HCT116 (cell line): Measurements from ENCODE around the gene KCNMB4. TPM values are rescaled to one million over a fixed set of nuclear protein-coding genes. Genes with fewer than 3 reads are reported as not detected.

Source experiments
- ATAC-seq: fragments of 200-7000 bp; cut with Tn5 transposase; 2 replicates; pipeline ENCODE4 v1.9.1; 2020; ENCODE audit warnings: mild to moderate bottlenecking, moderate library complexity
- BruUV-seq: library from RNA; stranded (reverse); fragments of 400-500 nt; replicated peaks from 2 replicates; lab custom pipeline; 2021; lab: Mats Ljungman, UMichigan
- CTCF ChIA-PET: fragments of 300-600 bp; sonication (Branson Sonifier 250); formaldehyde crosslinking; loops from one replicate; lab custom pipeline; 2021; ENCODE audit warnings: antibody characterized with exemption; lab: Charles Lee
- POLR2A ChIA-PET: fragments of 300-600, 350-600 bp; sonication (Branson Sonifier 250); formaldehyde crosslinking; loops from one replicate; lab custom pipeline; 2021; ENCODE audit warnings: antibody characterized with exemption; lab: Charles Lee
- RAD21 ChIA-PET, 2 experiments: fragments of 300-600 bp; sonication (Branson Sonifier 250); formaldehyde crosslinking; loops; one replicate each; lab custom pipeline; 2023; ENCODE audit warnings: low total read pairs in 2 of 2; ENCODE audit not compliant: uncharacterized antibody in 2 of 2, unreplicated experiment in 2 of 2, low non-redundant PET in 1 of 2; lab: Charles Lee
- DNase-seq: peaks from one replicate; pipeline ENCODE4 v3.0.0-alpha.2; 2010; ENCODE audit warnings: low read depth, low spot score
- H2AFZ ChIP-seq: fragments of 200-600 bp; shearing (Covaris generic), sonication (generic); 2 replicates; pipeline ENCODE4 v1.6.1; 2017; ENCODE audit warnings: low read depth, mixed run types, mixed read lengths, antibody characterized with exemption, low read length; ENCODE audit not compliant: poor library complexity, severe bottlenecking
- H3K27ac ChIP-seq: 2 replicates; pipeline ENCODE4 v1.5.1; 2012; ENCODE audit warnings: low read depth, low read length
- H3K27me3 ChIP-seq: fragments of 200-600 bp; sonication (generic); 2 replicates; pipeline ENCODE4 v1.6.1; 2016; ENCODE audit warnings: mixed run types, low read length, mixed read lengths; ENCODE audit not compliant: insufficient read depth
- H3K36me3 ChIP-seq, 2 experiments: fragments of 200-500 bp in 1 of 2; fragments of 200-600 bp in 1 of 2; sonication (Bioruptor generic) in 1 of 2; sonication (generic) in 1 of 2; 2 replicates each; pipeline versions ENCODE4 v1.5.1 to v1.6.1; 2014 to 2016; ENCODE audit warnings: low read length in 2 of 2, inconsistent platforms in 1 of 2, mixed read lengths in 1 of 2, mixed run types in 1 of 2; ENCODE audit not compliant: insufficient read depth in 2 of 2, control insufficient read depth in 1 of 2
- H3K4me1 ChIP-seq, 2 experiments: fragments of 200-600 bp in 1 of 2; sonication (generic) in 1 of 2; 2 replicates each; pipeline versions ENCODE4 v1.5.1 to v1.6.1; 2012 to 2017; ENCODE audit warnings: low read length in 2 of 2, inconsistent platforms in 1 of 2, mild to moderate bottlenecking in 1 of 2, mixed read lengths in 1 of 2, mixed run types in 1 of 2, moderate library complexity in 1 of 2; ENCODE audit not compliant: insufficient read depth in 2 of 2, control insufficient read depth in 1 of 2
- H3K4me2 ChIP-seq: fragments of 200-600 bp; sonication (generic); 2 replicates; pipeline ENCODE4 v1.6.1; 2017; ENCODE audit warnings: mixed run types, low read length, mixed read lengths
- H3K4me3 ChIP-seq, 2 experiments: fragments of 200-600 bp in 1 of 2; sonication (generic) in 1 of 2; replicated peaks in 1 of 2; 2 replicates each; pipeline ENCODE4 v1.5.1; 2011 to 2016; ENCODE audit warnings: low read length in 2 of 2, control low read depth in 1 of 2, low read depth in 1 of 2, mild to moderate bottlenecking in 1 of 2, mixed read lengths in 1 of 2, mixed run types in 1 of 2
- H3K79me2 ChIP-seq: fragments of 200-600 bp; sonication (generic); 2 replicates; pipeline ENCODE4 v1.6.1; 2017; ENCODE audit warnings: mild to moderate bottlenecking, mixed run types, low read length, moderate library complexity, mixed read lengths; ENCODE audit not compliant: insufficient read depth
- H3K9ac ChIP-seq: fragments of 200-600 bp; sonication (generic); 2 replicates; pipeline ENCODE4 v1.6.1; 2016; ENCODE audit warnings: low read length, mixed read lengths
- H3K9me2 ChIP-seq: fragments of 200-600 bp; sonication (generic), shearing (Covaris generic); 2 replicates; pipeline ENCODE4 v1.6.1; 2017; ENCODE audit warnings: mixed run types, mild to moderate bottlenecking, moderate library complexity; ENCODE audit not compliant: insufficient read depth
- H3K9me3 ChIP-seq, 2 experiments: fragments of 200-500 bp in 1 of 2; fragments of 200-600 bp in 1 of 2; sonication (Bioruptor generic) in 1 of 2; sonication (generic) in 1 of 2; 2 replicates each; pipeline ENCODE4 v1.6.1; 2014 to 2017; ENCODE audit warnings: low read length in 2 of 2, mixed read lengths in 2 of 2, inconsistent platforms in 1 of 2, low read depth in 1 of 2, mild to moderate bottlenecking in 1 of 2, mixed run types in 1 of 2, moderate library complexity in 1 of 2; ENCODE audit not compliant: control insufficient read depth in 1 of 2, insufficient read depth in 1 of 2
- H4K20me1 ChIP-seq: fragments of 200-600 bp; sonication (generic), shearing (Covaris generic); 2 replicates; pipeline ENCODE4 v1.6.1; 2017; ENCODE audit warnings: mixed run types, mild to moderate bottlenecking, moderate library complexity; ENCODE audit not compliant: insufficient read depth
- EZH2 ChIP-seq: fragments of 200-600 bp; sonication (generic); IDR thresholded peaks from 2 replicates; pipeline ENCODE4 v1.6.1; 2017; ENCODE audit warnings: antibody characterized with exemption, mixed run types
- FOSL1 ChIP-seq: IDR thresholded peaks from 2 replicates; pipeline ENCODE4 v1.6.1; 2012; ENCODE audit warnings: low read depth
- POLR2A ChIP-seq: IDR thresholded peaks from 2 replicates; pipeline ENCODE4 v1.7.0; 2011; ENCODE audit warnings: borderline replicate concordance; ENCODE audit not compliant: insufficient read depth, insufficient read length; ENCODE audit errors: extremely low read depth
- POLR2AphosphoS5 ChIP-seq: IDR thresholded peaks from 2 replicates; pipeline ENCODE4 v1.6.1; 2011; ENCODE audit warnings: mild to moderate bottlenecking, low read depth, low read length, moderate library complexity
- intact Hi-C: fragments of 100-400 bp; cut with micrococcal nuclease; formaldehyde crosslinking; loops from 2 replicates; pipeline ENCODE4 v1.10.0; 2022
- total RNA-seq: library from RNA; stranded (reverse); gene quantifications from one replicate; pipeline ENCODE4 v1.2.1, GENCODE V29; 2021; ENCODE audit not compliant: unreplicated experiment
- TF ChIP-seq, protein P1 (sequence below), 3 experiments: fragments of 200-600 bp in 1 of 3; sonication (generic) in 1 of 3; IDR thresholded peaks in 2 of 3; conservative IDR thresholded peaks in 1 of 3; 2 replicates each; pipeline ENCODE4 v1.5.1; 2012 to 2017; ENCODE audit warnings: low read depth in 2 of 3, low read length in 2 of 3, antibody characterized with exemption in 1 of 3, borderline replicate concordance in 1 of 3, control low read depth in 1 of 3, mild to moderate bottlenecking in 1 of 3, mixed read lengths in 1 of 3, mixed run types in 1 of 3, moderate library complexity in 1 of 3; ENCODE audit not compliant: insufficient read depth in 1 of 3

KCNMB4 gene
- total RNA-seq, 1 experiment from 2014 or later, result 5.0 TPM

DNA sequence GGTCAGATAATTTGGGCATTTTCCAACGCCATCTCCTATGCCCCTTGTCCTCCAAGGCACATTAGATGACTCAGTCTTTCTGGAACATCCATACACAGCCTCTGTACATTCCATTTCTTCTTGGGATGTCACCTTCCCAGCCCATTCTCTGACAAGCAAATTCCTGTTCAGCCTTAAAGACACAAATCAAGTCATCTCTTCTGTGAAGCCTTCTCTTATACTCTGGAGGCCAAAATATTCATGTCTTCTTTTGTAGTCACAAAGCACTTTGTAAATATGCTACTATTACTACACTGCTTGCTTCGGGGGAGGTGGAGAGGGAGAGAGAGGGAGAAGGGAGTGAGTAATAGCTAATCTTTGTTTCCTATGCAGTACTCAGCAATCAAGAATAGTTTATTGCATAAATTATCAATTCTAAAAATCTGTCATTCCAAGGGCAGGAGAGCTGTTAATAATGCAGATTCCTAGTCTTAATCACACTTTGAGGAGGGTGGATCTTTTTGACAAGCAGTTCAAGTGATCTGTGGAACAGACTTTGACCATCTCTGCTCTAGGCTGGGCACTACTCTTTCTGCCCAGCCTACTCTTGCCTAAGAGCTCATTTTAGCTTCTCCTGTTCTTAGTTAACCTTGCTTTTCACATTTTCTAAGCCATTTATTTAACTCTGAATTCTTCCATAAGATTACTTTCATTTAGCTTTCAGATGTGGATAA, 27.9 kb downstream of the KCNMB4 start:
- ChIA-PET CTCF (no interaction called here), POLR2A (no interaction called here), RAD21 (no interaction called here)
- Histone ChIP-seq H3K4me1 (peaks cover 0 to 11% of the 10 kb centered on the region in 2 experiments; a peak in 3 of 4 replicates), H3K4me2 (peak overlapping the region; percentile 20), H3K9ac (no peak overlapping the region), H4K20me1 (no peaks in the 10 kb centered on the region), H3K27ac (no peak overlapping the region), H3K9me2 (no peaks in the 10 kb centered on the region), H2AFZ (no peak overlapping the region), H3K27me3 (no peaks in the 10 kb centered on the region), H3K79me2 (no peaks in the 10 kb centered on the region), H3K9me3 (peaks cover 0 to 6% of the 10 kb centered on the region in 2 experiments; a peak in 1 of 4 replicates), H3K4me3 (no peak overlapping the region), H3K36me3 (no peaks in the 10 kb centered on the region)
- intact Hi-C loops, result no loop called here
- no peak for DNase-seq
- no TSS peak for BruUV-seq
- ATAC-seq, result 0 out of 2 replicates have a peak, but pooled peaks have one; percentile 54
- TF ChIP-seq POLR2A, result no peak
- 0 out of 2 replicates have a peak, but pooled peaks have one; percentile 7 for TF ChIP-seq FOSL1

DNA sequence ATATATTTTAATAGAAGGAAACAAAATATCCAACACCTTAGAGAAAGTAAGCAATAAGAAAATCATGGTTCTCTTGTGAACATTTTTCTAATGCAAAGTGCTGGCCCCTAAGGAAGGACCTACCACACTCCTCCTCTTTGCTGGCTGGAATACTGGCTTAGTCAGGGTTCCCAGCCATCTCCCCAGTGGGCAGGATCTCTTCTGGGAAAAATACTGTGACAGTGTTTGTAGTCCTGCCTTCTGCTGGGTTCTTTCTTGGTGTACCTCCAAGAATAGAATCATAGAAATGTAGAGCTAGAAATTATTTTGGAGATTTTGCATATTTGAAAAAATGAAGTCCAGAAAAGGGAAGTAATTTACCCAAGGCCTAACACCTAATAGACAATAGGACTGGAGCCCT, 31.9 kb downstream of the KCNMB4 start:
- no peak for ATAC-seq
- Histone ChIP-seq H3K4me3 (no peak overlapping the region), H3K4me2 (no peak overlapping the region), H3K79me2 (no peaks in the 10 kb centered on the region), H3K9ac (no peak overlapping the region), H3K4me1 (peaks cover 0 to 11% of the 10 kb centered on the region in 2 experiments; a peak in 3 of 4 replicates), H2AFZ (no peak overlapping the region), H4K20me1 (no peaks in the 10 kb centered on the region), H3K36me3 (no peaks in the 10 kb centered on the region)
- ChIA-PET CTCF (no interaction called here), RAD21 (no interaction called here), POLR2A (no interaction called here)
- TF ChIP-seq POLR2AphosphoS5, result no peak
- TF ChIP-seq, protein P1, sequence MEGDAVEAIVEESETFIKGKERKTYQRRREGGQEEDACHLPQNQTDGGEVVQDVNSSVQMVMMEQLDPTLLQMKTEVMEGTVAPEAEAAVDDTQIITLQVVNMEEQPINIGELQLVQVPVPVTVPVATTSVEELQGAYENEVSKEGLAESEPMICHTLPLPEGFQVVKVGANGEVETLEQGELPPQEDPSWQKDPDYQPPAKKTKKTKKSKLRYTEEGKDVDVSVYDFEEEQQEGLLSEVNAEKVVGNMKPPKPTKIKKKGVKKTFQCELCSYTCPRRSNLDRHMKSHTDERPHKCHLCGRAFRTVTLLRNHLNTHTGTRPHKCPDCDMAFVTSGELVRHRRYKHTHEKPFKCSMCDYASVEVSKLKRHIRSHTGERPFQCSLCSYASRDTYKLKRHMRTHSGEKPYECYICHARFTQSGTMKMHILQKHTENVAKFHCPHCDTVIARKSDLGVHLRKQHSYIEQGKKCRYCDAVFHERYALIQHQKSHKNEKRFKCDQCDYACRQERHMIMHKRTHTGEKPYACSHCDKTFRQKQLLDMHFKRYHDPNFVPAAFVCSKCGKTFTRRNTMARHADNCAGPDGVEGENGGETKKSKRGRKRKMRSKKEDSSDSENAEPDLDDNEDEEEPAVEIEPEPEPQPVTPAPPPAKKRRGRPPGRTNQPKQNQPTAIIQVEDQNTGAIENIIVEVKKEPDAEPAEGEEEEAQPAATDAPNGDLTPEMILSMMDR (IDR thresholded peaks at IDR 0.05 in 2 of 3, conservative IDR thresholded peaks at IDR 0.05 in 1 of 3; ENCODE audit: borderline replicate concordance in 1 of 3, insufficient read depth in 1 of 3, low read depth in 2 of 3, low read length in 2 of 3), result no peak
- no peak for TF ChIP-seq EZH2
- TF ChIP-seq POLR2A, result no peak
- TF ChIP-seq, all 23 proteins: peak for 0
- Histone ChIP-seq H3K27ac (no peak overlapping the region), H3K9me3 (no peaks in the 10 kb centered on the region), H3K9me2 (no peaks in the 10 kb centered on the region), H3K27me3 (no peaks in the 10 kb centered on the region)
- BruUV-seq, result no TSS peak
- intact Hi-C loops, result no loop called here
- no peak for DNase-seq
